ENCODE results near the gene ZG16.
"Not testable (repeated sequence)": the region's sequence is repeated elsewhere in the genome, so short reads cannot be mapped to it uniquely, and the experiment has no call there.

ZG16 gene

DNA sequence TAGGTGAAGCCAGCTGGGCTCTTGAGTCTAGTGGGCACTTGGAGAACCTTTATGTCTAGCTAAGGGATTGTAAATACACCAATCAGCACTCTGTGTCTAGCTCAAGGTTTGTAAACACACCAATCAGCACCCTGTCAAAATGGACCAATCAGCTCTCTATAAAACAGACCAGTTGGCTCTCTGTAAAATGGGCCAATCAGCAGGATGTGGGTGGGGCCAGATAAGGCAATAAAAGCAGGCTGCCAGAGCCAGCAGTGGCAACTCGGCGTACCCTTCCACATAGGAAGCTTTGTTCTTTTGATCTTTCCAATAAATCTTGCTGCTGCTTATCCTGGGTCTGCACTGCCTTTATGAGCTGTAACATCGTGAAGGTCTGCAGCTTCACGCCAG lies 29.3 kb upstream of the ZG16 start:
- not testable (repeated sequence) for DNase-seq (ENCODE audit: low read depth)

DNA sequence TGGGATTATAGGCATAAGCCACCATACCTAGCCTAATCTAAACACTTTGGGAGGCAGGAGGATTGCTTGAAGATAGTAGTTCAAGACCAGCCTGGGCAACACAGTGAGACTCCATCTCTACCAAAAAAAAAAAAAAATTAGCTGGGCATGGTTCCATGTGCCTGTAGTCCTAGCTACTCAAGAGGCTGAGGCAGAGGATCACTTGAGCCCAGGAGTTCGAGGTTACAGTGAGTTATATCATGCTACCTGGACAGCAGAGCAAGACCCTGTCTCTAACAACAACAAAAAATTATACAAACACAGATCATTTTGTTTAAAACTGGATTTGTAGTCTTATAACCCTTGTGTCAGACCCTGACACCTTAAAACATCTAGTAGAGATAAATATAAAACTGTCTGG lies 24.5 kb upstream of the ZG16 start:
- DNase-seq (ENCODE audit: low read depth), result no peak

DNA sequence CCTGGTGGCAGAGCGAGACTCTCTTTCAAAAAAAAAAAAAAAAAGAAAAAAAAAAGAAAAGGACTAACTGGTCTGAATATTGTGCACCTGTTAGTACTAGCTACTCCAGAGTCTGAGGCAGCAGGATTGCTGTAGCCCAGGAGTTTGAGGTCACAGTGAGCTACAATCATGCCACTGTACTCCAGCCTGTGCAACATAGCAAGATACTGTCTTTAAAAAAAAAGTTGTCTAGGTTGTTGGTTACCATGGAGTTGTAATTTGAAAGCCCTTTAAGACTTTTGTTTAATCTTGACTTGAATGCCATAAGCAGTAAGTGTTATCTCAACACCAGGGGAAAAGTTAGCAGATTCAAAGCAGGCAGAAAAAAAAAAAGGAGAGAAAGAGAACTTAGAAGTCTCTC lies 21.4 kb upstream of the ZG16 start:
- DNase-seq (ENCODE audit: low read depth), result peak; percentile 11

- not testable (repeated sequence) for DNase-seq (ENCODE audit: low read depth)
Observed at GRCh38 chr16:29757086-29757485, 21.0 kb upstream of the ZG16 start.

DNA sequence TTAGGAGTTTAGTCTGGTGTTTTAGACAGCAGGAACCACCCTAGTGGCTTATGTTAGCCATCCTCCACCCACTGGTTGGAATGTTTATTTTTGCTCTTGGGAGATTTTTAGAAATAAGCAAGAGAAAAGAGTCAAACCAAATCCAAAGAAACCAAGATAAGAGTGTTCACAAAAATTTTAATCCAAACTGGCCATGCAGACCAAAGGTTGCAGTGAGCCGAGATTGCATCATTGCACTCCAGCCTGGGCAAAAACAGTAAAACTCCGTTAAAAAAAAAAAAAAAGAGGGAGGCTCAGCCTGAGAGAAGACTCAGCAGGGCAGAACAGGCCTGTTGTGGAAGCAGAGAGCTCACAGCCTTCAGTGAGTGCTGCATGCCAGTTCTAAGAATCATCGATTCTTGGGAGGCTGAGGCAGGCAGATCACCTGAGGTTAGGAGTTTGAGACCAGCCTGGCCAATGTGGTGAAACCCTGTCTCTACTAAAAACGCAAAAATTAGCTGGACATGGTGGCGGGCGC lies 20.0 kb upstream of the ZG16 start:
- peak; percentile 88 for DNase-seq (ENCODE audit: low read depth)

DNA sequence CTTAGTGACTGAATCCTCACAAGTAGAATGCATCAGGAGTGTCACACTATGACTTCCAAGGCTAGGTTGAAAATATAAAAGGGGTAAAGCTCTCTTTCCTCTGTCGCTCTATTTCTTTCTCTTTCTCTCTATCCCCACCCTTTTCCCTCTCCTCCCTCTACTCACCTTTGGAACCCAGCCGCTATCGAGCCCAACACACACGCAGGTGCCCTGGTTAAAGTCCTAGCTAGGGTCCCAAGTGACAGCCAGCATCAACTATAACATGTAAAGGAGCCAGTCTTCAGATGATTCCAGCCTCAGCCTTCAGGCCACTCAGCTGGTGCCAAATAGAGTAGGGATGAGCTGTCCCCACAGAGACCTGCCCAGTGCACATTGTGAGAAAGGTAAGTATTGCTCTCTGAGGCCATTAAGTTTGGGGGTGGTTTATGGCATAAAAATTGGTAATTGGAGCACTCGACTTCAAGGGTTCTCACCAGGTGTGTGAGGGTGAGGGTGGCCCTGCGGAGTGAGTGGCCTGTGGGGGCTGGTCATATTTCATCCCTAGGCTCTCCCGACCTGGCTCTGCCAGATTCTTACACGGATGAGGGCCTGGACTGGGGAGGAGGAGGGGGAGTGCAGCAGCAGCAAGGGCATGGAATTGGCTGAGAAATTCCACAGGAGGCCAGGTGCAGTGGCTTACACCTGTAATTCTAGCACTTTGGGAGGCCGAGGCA lies 17.3 kb upstream of the ZG16 start:
- DNase-seq (ENCODE audit: low read depth), result no peak

- DNase-seq (ENCODE audit: low read depth), result not testable (repeated sequence)
Observed at GRCh38 chr16:29761280-29761651, 16.8 kb upstream of the ZG16 start.

DNA sequence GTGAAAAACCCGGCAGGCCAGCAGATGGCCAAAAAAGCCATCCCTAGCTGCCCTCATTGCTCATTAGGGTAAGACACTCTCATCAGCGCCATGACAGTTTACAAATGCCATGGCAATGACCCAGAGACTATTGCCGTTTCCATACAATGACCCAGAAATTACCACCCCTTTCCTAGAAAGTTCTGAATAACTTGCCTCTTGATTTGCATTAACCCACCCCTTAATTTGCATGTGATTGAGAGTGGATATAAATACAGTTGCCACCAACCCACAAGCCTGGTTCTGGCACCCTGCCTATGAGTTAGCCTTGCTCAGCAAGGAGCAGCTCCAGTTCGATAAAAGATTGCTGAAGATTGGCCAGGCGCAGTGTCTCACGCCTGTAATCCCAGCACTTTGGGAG lies 16.2 kb upstream of the ZG16 start:
- no peak for DNase-seq (ENCODE audit: low read depth)

DNA sequence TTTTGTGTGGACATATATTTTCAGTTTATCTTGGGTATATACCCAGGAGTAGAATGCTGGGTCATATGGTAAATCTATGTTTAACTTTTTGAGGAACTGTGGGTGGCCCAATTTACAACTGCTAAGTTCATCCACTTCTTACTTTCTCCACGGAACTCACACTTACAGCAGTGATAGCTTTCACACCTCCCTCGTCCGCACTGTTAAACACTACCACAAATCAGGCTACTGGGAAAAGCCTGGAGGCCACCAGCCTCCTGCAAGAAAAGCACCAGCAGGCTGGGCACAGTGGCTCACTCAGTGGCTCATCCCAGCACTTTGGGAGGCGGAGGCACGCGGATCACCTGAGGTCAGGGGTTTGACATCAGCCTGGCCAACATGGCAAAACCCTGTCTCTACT lies 14.7 kb upstream of the ZG16 start:
- DNase-seq (ENCODE audit: low read depth), result no peak

DNA sequence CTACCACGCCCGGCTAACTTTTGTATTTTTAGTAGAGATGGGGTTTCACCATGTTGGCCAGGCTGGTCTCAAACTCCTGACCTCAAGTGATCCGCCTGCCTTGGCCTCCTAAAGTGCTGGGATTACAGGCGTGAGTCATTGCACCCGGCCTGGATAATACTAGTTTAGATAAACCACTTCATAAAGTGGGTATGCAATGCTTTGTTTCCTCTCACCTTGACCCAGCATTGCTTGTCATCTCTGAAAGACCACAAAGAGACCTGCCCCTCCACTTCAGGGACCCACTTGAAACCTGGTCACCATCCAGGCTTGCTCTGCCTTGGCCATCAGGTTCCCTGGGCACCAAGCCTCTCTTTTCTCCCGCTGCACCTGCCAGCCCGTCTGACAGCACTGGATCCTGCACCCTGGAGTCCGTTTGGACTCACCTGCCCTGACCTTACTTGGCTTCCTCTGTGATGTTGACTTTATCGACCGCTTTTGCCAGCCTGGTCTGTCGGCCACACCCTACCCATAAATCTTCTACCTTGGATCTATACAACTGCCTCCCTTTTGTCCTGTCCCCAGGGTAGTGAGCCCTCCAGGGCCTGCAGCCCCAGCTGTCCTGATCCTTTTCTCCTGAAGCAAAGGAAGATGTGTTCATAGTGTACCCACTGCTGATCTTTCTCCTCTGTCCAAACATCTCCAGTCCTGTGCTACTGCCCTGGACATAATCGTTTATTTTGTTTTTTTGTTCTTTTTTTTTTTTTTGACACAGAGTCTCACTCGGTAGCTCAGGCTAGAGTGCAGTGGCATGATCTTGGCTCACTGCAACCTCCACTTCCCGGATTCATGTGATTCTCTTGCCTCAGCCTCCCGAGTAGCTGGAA lies 12.7 kb upstream of the ZG16 start:
- DNase-seq (ENCODE audit: low read depth), result no peak

DNA sequence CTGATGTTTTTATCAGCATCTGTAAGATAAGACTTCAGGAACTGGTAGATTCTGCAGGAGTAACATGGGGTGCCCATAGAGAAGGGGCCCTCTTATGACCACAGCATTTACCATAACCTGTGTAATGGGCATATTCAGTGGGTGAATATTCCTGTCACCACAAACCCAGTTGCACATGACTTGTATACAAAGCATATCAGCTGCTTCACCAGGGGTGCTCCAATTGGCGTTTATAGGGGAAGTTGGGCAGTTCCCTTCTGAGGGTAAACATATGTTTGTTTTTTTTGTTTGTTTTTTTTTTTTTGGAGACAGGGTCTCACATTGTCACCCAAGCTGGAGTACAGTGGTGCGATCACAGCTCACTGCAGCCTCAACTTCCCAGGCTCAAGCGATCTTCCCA lies 11.5 kb upstream of the ZG16 start:
- DNase-seq (ENCODE audit: low read depth), result no peak

- no peak for DNase-seq (ENCODE audit: low read depth)
Observed at GRCh38 chr16:29767062-29767461, 11.0 kb upstream of the ZG16 start.

GRCh38 chr16:29769507-29769906 lies 8.5 kb upstream of the ZG16 start:
- DNase-seq (ENCODE audit: low read depth), result no peak

- no peak for DNase-seq (ENCODE audit: low read depth)
Observed at GRCh38 chr16:29770250-29770929, 7.7 kb upstream of the ZG16 start.

DNA sequence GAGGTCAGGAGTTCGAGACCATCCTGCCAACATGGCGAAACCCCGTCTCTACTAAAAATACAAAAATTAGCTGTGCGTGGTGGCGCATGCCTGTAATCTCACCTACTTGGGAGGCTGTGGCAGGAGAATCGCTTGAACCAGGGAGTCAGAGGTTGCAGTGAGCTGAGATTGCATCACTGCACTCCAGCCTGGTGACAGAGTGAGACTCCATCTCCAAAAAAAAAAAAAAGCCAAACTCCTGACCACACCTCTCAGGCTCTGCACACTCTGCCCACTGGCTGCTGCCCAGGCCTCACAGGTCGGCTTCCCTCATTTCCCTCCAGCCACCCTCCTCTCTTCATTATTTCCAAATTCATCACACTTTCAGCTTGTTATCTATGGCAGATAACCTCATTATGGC lies 5.7 kb upstream of the ZG16 start:
- not testable (repeated sequence) for DNase-seq (ENCODE audit: low read depth)

DNA sequence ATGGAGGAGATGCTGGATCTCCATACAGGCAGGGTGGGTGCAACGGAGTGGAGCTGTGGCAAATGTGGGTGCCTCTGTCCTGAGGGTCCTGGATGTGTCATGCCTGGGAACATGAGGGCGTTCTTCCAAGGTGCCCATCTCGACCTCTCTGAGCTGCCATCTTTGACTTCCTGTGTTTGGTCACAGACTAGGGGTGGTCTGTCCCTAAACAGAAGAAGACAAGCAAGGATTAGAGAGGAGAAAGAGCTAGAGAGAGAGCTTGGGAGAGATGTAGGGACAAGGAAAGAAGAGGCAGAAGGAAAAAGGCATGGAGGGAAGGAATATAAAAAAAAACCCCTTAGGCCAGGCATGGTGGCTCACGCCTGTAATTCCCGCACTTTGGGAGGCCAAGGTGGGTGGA lies 3.3 kb upstream of the ZG16 start:
- no peak for DNase-seq (ENCODE audit: low read depth)

DNA sequence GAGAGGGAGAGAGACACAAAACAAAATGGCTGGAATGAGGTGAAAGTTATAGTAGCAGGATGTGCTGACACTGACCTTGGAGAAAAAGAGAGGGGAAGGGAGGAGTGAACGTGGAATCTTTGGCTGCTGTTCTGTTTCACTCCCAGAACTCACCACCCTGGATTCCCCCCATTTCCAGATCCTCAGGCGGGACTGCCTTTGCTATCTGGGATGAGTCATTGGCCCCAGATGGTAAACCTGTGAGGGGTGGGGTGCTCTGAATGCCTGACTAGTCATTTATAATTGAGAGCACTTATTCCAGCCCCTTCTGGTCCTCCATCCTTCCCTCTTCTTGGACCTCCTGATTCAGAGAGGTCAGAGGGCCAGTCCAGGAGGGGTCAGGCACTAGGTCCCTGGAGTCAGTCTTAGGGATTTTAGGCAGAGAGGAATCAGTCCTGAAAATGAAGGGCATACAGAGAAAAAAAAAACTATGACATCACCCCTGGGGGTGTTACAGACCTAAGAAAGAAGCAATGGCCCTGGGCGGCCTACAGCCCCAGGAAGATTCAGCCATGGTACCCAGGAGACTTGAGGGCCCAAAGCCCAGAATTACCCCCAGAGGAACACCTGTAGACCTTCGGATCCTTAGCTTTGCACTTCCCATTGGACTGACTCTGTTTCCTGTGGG lies 2.2 kb upstream of the ZG16 start:
- DNase-seq (ENCODE audit: low read depth), result peak; percentile 63

DNA sequence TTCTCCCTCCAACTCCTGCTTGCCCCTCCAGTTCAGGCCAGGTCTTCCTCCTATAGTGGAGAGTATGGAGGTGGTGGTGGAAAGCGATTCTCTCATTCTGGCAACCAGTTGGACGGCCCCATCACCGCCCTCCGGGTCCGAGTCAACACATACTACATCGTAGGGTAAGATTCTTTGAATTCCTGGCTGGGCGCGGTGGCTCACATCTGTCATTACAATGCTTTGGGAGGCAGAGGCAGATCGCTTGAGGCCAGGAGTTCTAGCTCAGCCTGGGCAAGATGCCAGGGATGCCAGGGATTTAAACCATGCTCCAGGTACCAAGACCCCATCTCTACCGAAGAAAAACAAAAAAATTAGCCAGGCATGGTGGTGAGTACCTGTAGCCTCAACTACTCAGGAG lies 1.4 kb downstream of the ZG16 start:
- DNase-seq (ENCODE audit: low read depth), result no peak

- DNase-seq (ENCODE audit: low read depth), result not testable (repeated sequence)
Observed at GRCh38 chr16:29783094-29783953, 5.3 kb downstream of the ZG16 start.

DNA sequence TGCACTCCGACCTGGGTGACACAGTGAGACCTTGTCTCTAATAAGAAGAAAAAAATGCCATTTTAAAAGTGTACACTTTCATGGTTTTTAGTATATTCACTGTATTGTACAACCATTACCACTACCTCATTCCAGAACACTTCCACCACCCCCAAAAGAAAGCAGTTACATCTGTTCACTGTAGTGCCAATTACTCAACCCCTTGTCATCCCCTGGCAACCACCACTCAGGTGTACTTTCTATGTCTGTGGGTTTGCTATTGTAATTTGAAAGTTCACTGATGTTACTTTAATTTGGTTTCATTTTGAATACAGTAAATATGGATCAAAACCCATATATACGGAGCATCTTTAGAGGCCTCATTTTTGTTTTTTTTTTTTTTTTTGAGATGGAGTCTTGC lies 6.1 kb downstream of the ZG16 start:
- no peak for DNase-seq (ENCODE audit: low read depth)

DNA sequence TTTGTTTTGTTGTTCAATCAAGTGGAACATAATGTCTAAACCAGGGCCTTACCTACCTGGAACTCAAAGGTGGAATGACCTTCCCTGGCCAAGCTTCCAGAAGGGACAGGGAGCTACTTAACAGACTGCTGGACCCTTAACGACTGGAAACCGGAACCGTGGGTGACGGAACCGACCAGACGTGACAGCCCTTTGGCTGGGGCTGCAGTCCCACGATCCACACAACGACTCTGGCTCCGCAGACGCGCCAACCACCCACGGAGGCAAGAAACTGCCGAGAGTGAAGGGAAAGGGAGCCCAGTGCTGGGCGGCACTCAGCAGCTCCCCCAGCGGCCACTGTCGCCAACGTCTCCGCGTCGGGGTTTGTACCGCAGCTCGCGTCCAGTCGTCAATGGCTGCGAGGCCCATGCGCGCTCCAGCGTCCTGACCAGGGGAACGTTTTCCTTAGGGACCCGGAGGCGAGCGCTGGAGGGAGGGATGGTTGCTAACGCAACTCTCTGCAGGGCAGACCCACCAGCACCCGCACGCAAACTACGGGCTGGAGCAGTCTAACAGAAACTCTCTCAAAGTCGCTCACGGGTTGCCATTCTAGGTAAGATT lies 6.9 kb downstream of the ZG16 start:
- peak; percentile 43 for DNase-seq (ENCODE audit: low read depth)

Data from amniotic epithelial cell (primary cell).